ENCODE measurements around the gene PEX7. TPM values are rescaled to one million over a fixed set of nuclear protein-coding genes. Genes with fewer than 3 reads are reported as not detected.

Gene PEX7
- 10 to 100 TPM; 14.1 to 43.3 (median 23.8) TPM for total RNA-seq
- polyA plus RNA-seq = 10 to 100 TPM in 1 of 3 donors, 1 to 10 TPM in 2; 4.8 to 27.2 (median 5.5) TPM
- long read RNA-seq, donor 1, transcript PEX7-201 (10 exons, 1,464 nt) = major isoform, 9 of 16 reads
- long read RNA-seq, donor 1, partial matches to known transcripts = 7 of 16 reads
- long read RNA-seq, donor 1, other reads (novel, unspliced or antisense) = 0 of 16 reads
- long read RNA-seq, donor 2, transcript PEX7-201 (10 exons, 1,464 nt) = major isoform, 11 of 11 reads
- long read RNA-seq, donor 2, partial matches to known transcripts = 0 of 11 reads
- long read RNA-seq, donor 2, other reads (novel, unspliced or antisense) = 0 of 11 reads
- long read RNA-seq, donor 3, transcript PEX7-201 (10 exons, 1,464 nt) = major isoform, 10 of 10 reads
- long read RNA-seq, donor 3, partial matches to known transcripts = 0 of 10 reads
- long read RNA-seq, donor 3, other reads (novel, unspliced or antisense) = 0 of 10 reads
- long read RNA-seq, donor 4, transcript PEX7-201 (10 exons, 1,464 nt) = major isoform, 10 of 12 reads
- long read RNA-seq, donor 4, partial matches to known transcripts = 0 of 12 reads
- long read RNA-seq, donor 4, other reads (novel, unspliced or antisense) = 2 of 12 reads
- long read RNA-seq, donor 5, transcript PEX7-201 (10 exons, 1,464 nt) = major isoform, 29 of 36 reads
- long read RNA-seq, donor 5, partial matches to known transcripts = 0 of 36 reads
- long read RNA-seq, donor 5, other reads (novel, unspliced or antisense) = 7 of 36 reads
- long read RNA-seq, donor 6, partial matches to known transcripts = 1 of 4 reads
- long read RNA-seq, donor 6, other reads (novel, unspliced or antisense) = 2 of 4 reads
- long read RNA-seq, donor 7, partial matches to known transcripts = 0 of 4 reads
- long read RNA-seq, donor 7, other reads (novel, unspliced or antisense) = 0 of 4 reads
- long read RNA-seq, donor 8, transcript PEX7-201 (10 exons, 1,464 nt) = major isoform, 8 of 8 reads
- long read RNA-seq, donor 8, partial matches to known transcripts = 0 of 8 reads
- long read RNA-seq, donor 8, other reads (novel, unspliced or antisense) = 0 of 8 reads
- long read RNA-seq, donor 9, transcript PEX7-201 (10 exons, 1,464 nt) = major isoform, 8 of 8 reads
- long read RNA-seq, donor 9, partial matches to known transcripts = 0 of 8 reads
- long read RNA-seq, donor 9, other reads (novel, unspliced or antisense) = 0 of 8 reads
- long read RNA-seq, donor 10, partial matches to known transcripts = 0 of 4 reads
- long read RNA-seq, donor 10, other reads (novel, unspliced or antisense) = 0 of 4 reads

- H3K4me1 ChIP-seq (replicated peaks in 1 of 2) = peaks cover 5 to 10% of the 10 kb centered on the region in 2 donors
- peaks cover 0 to 11% of the 10 kb centered on the region in 2 donors for H3K36me3 ChIP-seq (replicated peaks in 1 of 2)
- intact Hi-C loops (cut with DNase I) = no loop called here
- H3K27me3 ChIP-seq = no peaks in the 10 kb centered on the region
- peak; percentile 91 to 96 (median 93) for DNase-seq
- H3K27ac ChIP-seq = peak within 1 kb of the TSS; percentile 59 to 98 (median 93)
- 0 to 1% (median 0%) methylated on average over 11 to 78 of the region's 78 CpGs for WGBS, 4 donors
- TF ChIP-seq CTCF (IDR thresholded peaks at IDR 0.05) (peak in 5 of 6 experiments; percentile 41 to 72 (median 64)), POLR2A (IDR thresholded peaks at IDR 0.05) (peak; percentile 73 to 81)
- no peaks in the 10 kb centered on the region for H3K9me3 ChIP-seq (replicated peaks in 1 of 3)
- peak within 1 kb of the TSS; percentile 32 to 81 (median 38) for H3K4me3 ChIP-seq
Observed at GRCh38 chr6:136822376-136823127, at the start of gene PEX7. Gene PEX7, plus strand, starts transcription at chr6:136822592. Its CDS starts 74 bp downstream, at chr6:136822666.

- Histone ChIP-seq H3K36me3 (replicated peaks in 1 of 2) (no peaks in the 10 kb centered on the region), H3K27me3 (no peaks in the 10 kb centered on the region), H3K27ac (peak overlapping the region; percentile 0 to 74 (median 60)), H3K9me3 (replicated peaks in 1 of 3) (no peaks in the 10 kb centered on the region), H3K4me3 (no peak overlapping the region), H3K4me1 (replicated peaks in 1 of 2) (peaks cover 62 to 94% of the 10 kb centered on the region in 2 donors)
- peak in 3 of 7 donors; percentile 45 to 57 (median 55) for DNase-seq
- no peak for TF ChIP-seq POLR2A (IDR thresholded peaks at IDR 0.05)
- TF ChIP-seq CTCF (IDR thresholded peaks at IDR 0.05) = no peak
- intact Hi-C loops (cut with DNase I) = no loop called here
- WGBS, 4 donors = 58 to 74% (median 67%) methylated on average over 6 of the region's 6 CpGs
Observed at GRCh38 chr6:136772685-136773472, 49.5 kb upstream of the PEX7 start.

GRCh38 chr6:136773473-136773796 is 49.0 kb upstream of the PEX7 start:
- intact Hi-C loops (cut with DNase I) = no loop called here
- peaks cover 56 to 94% of the 10 kb centered on the region in 2 donors for H3K4me1 ChIP-seq (replicated peaks in 1 of 2)
- H3K27ac ChIP-seq = peak overlapping the region in 3 of 5 donors; percentile 60 to 74 (median 73)
- H3K4me3 ChIP-seq = no peak overlapping the region
- H3K9me3 ChIP-seq (replicated peaks in 1 of 3) = no peaks in the 10 kb centered on the region
- DNase-seq = no peak
- TF ChIP-seq CTCF (IDR thresholded peaks at IDR 0.05) (no peak), POLR2A (IDR thresholded peaks at IDR 0.05) (no peak)
- 87 to 90% (median 88%) methylated on average over 4 of the region's 4 CpGs for WGBS, 4 donors
- no peaks in the 10 kb centered on the region for H3K27me3 ChIP-seq
- H3K36me3 ChIP-seq (replicated peaks in 1 of 2) = no peaks in the 10 kb centered on the region

All from adrenal gland (tissue), 19 donors.